Endothelial cell of umbilical vein (primary cell): Measurements from ENCODE around the gene SRPK2.

Source experiments
- CTCF ChIP-seq, 2 donors: IDR thresholded peaks; 1 replicate in 1 of 2; 2 replicates in 1 of 2; pipeline ENCODE4 v1.5.1; 2011; ENCODE audit warnings: low read length in 2 of 2, mild to moderate bottlenecking in 2 of 2, moderate library complexity in 2 of 2, control low read depth in 1 of 2, inconsistent platforms in 1 of 2, low read depth in 1 of 2; ENCODE audit not compliant: insufficient read depth in 1 of 2; ENCODE audit errors: extremely low read depth in 1 of 2
- EZH2 ChIP-seq: IDR thresholded peaks from 2 replicates; pipeline ENCODE4 v1.6.1; 2012; ENCODE audit warnings: borderline replicate concordance, low read depth, mild to moderate bottlenecking, moderate library complexity, low read length, inconsistent platforms; ENCODE audit not compliant: severe bottlenecking
- FOS ChIP-seq: IDR thresholded peaks from 2 replicates; pipeline ENCODE4 v1.6.1; 2011; ENCODE audit warnings: mild to moderate bottlenecking, low read length, moderate library complexity, borderline replicate concordance; ENCODE audit not compliant: insufficient read depth
- JUN ChIP-seq: IDR thresholded peaks from 2 replicates; pipeline ENCODE4 v1.6.1; 2011; ENCODE audit warnings: borderline replicate concordance, low read depth; ENCODE audit not compliant: insufficient read length, insufficient read depth
- MAX ChIP-seq: IDR thresholded peaks from 2 replicates; pipeline ENCODE4 v1.6.1; 2011; ENCODE audit not compliant: insufficient read depth, insufficient read length
- MYC ChIP-seq: IDR thresholded peaks from one replicate; pipeline ENCODE4 v1.6.1; 2011; ENCODE audit warnings: mild to moderate bottlenecking, low read depth, low read length
- POLR2A ChIP-seq: IDR thresholded peaks from 2 replicates; pipeline ENCODE4 v1.6.1; 2012; ENCODE audit warnings: low read depth, mild to moderate bottlenecking, control low read depth, low read length
- POLR2AphosphoS5 ChIP-seq: IDR thresholded peaks from 2 replicates; pipeline ENCODE4 v1.6.1; 2012; ENCODE audit warnings: low read depth, mild to moderate bottlenecking, control low read depth, low read length, moderate library complexity; ENCODE audit not compliant: insufficient read depth

GRCh38 chr7:105315357-105315756 is 73.4 kb downstream of the SRPK2 start:
- TF ChIP-seq POLR2A (no peak), EZH2 (no peak), MAX (no peak), POLR2AphosphoS5 (no peak), CTCF (IDR thresholded peaks at IDR 0.05; ENCODE audit: extremely low read depth in 1 of 2, insufficient read depth in 1 of 2, low read depth in 1 of 2, low read length in 2 of 2) (no peak), MYC (no peak), FOS (no peak), JUN (no peak)
